GM12874 (cell line): ENCODE measurements around the gene IPO5.

ENCODE experiments used
- CTCF ChIP-seq: IDR thresholded peaks from 2 replicates; pipeline ENCODE4 v1.5.1; 2011; ENCODE audit warnings: low read depth, mild to moderate bottlenecking, control low read depth, low read length, moderate library complexity; ENCODE audit not compliant: insufficient read depth

IPO5 gene

GRCh38 chr13:97953376-97953970 is at the start of gene IPO5:
IPO5 (plus strand) TSS chr13:97953675; CDS start chr13:97976697, 23,022 bp downstream.
- TF ChIP-seq CTCF: no peak

- TF ChIP-seq CTCF: no peak
Observed at GRCh38 chr13:97904059-97904458, 49.4 kb upstream of the IPO5 start.

GRCh38 chr13:97905517-97905916 is 48.0 kb upstream of the IPO5 start:
- TF ChIP-seq CTCF: no peak

- peak; percentile 65 for TF ChIP-seq CTCF
Observed at GRCh38 chr13:97911311-97912138, 42.0 kb upstream of the IPO5 start.

GRCh38 chr13:97912139-97912535 is 41.3 kb upstream of the IPO5 start:
- no peak for TF ChIP-seq CTCF

- TF ChIP-seq CTCF: no peak
Observed at GRCh38 chr13:97913206-97913605, 40.3 kb upstream of the IPO5 start.

GRCh38 chr13:97914540-97914939 is 38.9 kb upstream of the IPO5 start:
- no peak for TF ChIP-seq CTCF
